K562 (cell line): ENCODE results near the gene TPD52L2. TPM values are rescaled to one million over a fixed set of nuclear protein-coding genes. Genes with fewer than 3 reads are reported as not detected.
A peak's percentile ranks its signal among the peaks of the same experiment; 100 is the strongest.
"Not testable (repeated sequence)": the region's sequence is repeated elsewhere in the genome, so short reads cannot be mapped to it uniquely, and the experiment has no call there.

Experiments used
- ATAC-seq: fragments of 200-7000 bp; cut with Tn5 transposase; 3 replicates; pipeline ENCODE4 v1.9.1; 2020; ENCODE audit warnings: moderate library complexity
- BruUV-seq: library from RNA; stranded (reverse); fragments of 400-500 nt; replicated peaks from 2 replicates; lab custom pipeline; 2021; lab: Mats Ljungman, UMichigan
- CTCF ChIA-PET: fragments of 300-600 bp; formaldehyde crosslinking; extraction: SDS; loops from one replicate; lab custom pipeline; 2021; ENCODE audit warnings: low intra/inter-chr PET ratio; lab: Yijun Ruan, JAX
- POLR2A ChIA-PET: fragments of 300-600, 350-650 bp; sonication (Branson Sonifier 250); formaldehyde crosslinking; extraction: SDS; loops from one replicate; lab custom pipeline; 2021; ENCODE audit warnings: antibody characterized with exemption, inconsistent platforms; lab: Yijun Ruan, JAX
- DNase-seq, 4 experiments: peaks; one replicate each; pipeline versions ENCODE4 v3.0.0 to v3.0.0-alpha.2; 2011 to 2018; ENCODE audit warnings: low spot score in 3 of 4, mixed read lengths in 3 of 4; ENCODE audit errors: extremely low read depth in 1 of 4
- FAIRE-seq: peaks from 2 replicates; lab custom pipeline; 2011; peaks lifted over from hg19 to GRCh38; lab: Jason Lieb, UNC
- H2AFZ ChIP-seq: 2 replicates; pipeline ENCODE4 v1.6.0; 2011; ENCODE audit warnings: low read depth, low read length, control low read depth, inconsistent platforms
- H3K27ac ChIP-seq: fragments of 200-600 bp; 3 replicates; pipeline ENCODE4 v1.8.0; 2011; ENCODE audit warnings: low read depth, mild to moderate bottlenecking, control low read depth, inconsistent platforms, low read length, moderate library complexity, mixed read lengths; ENCODE audit errors: extremely low read depth
- H3K27me3 ChIP-seq, 2 experiments: fragments of 300-600 bp in 1 of 2; 2 replicates in 1 of 2; 3 replicates in 1 of 2; pipeline versions ENCODE4 v1.6.0 to v1.8.0; 2011; ENCODE audit warnings: inconsistent platforms in 2 of 2, low read length in 2 of 2, mild to moderate bottlenecking in 1 of 2, mixed read lengths in 1 of 2, moderate library complexity in 1 of 2; ENCODE audit not compliant: control insufficient read depth in 2 of 2, insufficient read depth in 2 of 2
- H3K36me3 ChIP-seq: fragments of 300-600 bp; 3 replicates; pipeline ENCODE4 v1.8.0; 2011; ENCODE audit warnings: mild to moderate bottlenecking, low read length, inconsistent platforms; ENCODE audit not compliant: control insufficient read depth, insufficient read depth
- H3K4me1 ChIP-seq, 2 experiments: fragments of 200-600 bp in 1 of 2; replicated peaks in 1 of 2; 2 replicates in 1 of 2; 3 replicates in 1 of 2; pipeline versions ENCODE4 v1.5.1 to v1.8.0; 2011; ENCODE audit warnings: inconsistent platforms in 2 of 2, low read length in 2 of 2, mild to moderate bottlenecking in 1 of 2, mixed read lengths in 1 of 2, moderate library complexity in 1 of 2; ENCODE audit not compliant: control insufficient read depth in 2 of 2, insufficient read depth in 2 of 2
- H3K4me2 ChIP-seq: 2 replicates; pipeline ENCODE4 v1.6.1; 2011; ENCODE audit warnings: low read length, control low read depth, inconsistent platforms, mixed read lengths; ENCODE audit not compliant: insufficient read depth
- H3K4me3 ChIP-seq: fragments of 200-600 bp; sonication (generic), shearing (Covaris generic); 2 replicates; pipeline ENCODE4 v1.5.1; 2016; ENCODE audit warnings: control low read depth, inconsistent platforms
- H3K79me2 ChIP-seq: fragments of 200-600 bp; 3 replicates; pipeline ENCODE4 v1.8.0; 2011; ENCODE audit warnings: low read length, inconsistent platforms; ENCODE audit not compliant: control insufficient read depth, insufficient read depth
- H3K9ac ChIP-seq, 2 experiments: 2 replicates each; pipeline versions ENCODE4 v1.6.0 to v1.6.1; 2011; ENCODE audit warnings: low read depth in 2 of 2, low read length in 2 of 2, control low read depth in 1 of 2, inconsistent platforms in 1 of 2, mild to moderate bottlenecking in 1 of 2, mixed read lengths in 1 of 2; ENCODE audit not compliant: insufficient read depth in 1 of 2
- H3K9me1 ChIP-seq: one replicate; pipeline ENCODE4 v1.6.0; 2011; ENCODE audit warnings: inconsistent platforms, mild to moderate bottlenecking, low read length, moderate library complexity; ENCODE audit not compliant: control insufficient read depth, insufficient read depth
- H3K9me3 ChIP-seq: replicated peaks from 2 replicates; pipeline ENCODE4 v1.5.1; 2011; ENCODE audit warnings: low read depth, low read length, inconsistent platforms; ENCODE audit not compliant: control insufficient read depth, insufficient read depth
- H4K20me1 ChIP-seq: replicated peaks from 2 replicates; pipeline ENCODE4 v1.6.1; 2011; ENCODE audit warnings: low read length, inconsistent platforms, mixed read lengths; ENCODE audit not compliant: control insufficient read depth, insufficient read depth
- CBX1 ChIP-seq: sonication (generic); IDR thresholded peaks from 2 replicates; pipeline ENCODE4 v1.6.1; 2016; ENCODE audit warnings: antibody characterized with exemption, low read depth, mild to moderate bottlenecking
- HMG20B ChIP-seq: fragments of 250-450 bp; sonication (Bioruptor Pico); IDR thresholded peaks from 2 replicates; pipeline ENCODE4 v1.5.0; 2021; ENCODE audit warnings: mild to moderate bottlenecking
- PTBP1 ChIP-seq: fragments of 200-400 bp; formaldehyde crosslinking; IDR thresholded peaks from 2 replicates; pipeline ENCODE4 v1.6.1; 2017; ENCODE audit warnings: low read depth, low read length
- RNF219 ChIP-seq: fragments of 250-450 bp; sonication (Bioruptor Pico); IDR thresholded peaks from 2 replicates; pipeline ENCODE4 v1.5.0; 2022; ENCODE audit warnings: mild to moderate bottlenecking
- SAP30 ChIP-seq: fragments of 200-600 bp; sonication (generic); IDR thresholded peaks from 2 replicates; pipeline ENCODE4 v1.6.1; 2012; ENCODE audit warnings: borderline replicate concordance, low read depth, mild to moderate bottlenecking, moderate library complexity, low read length, control low read depth, inconsistent platforms; ENCODE audit not compliant: insufficient read depth, poor library complexity, severe bottlenecking
- SRSF1 ChIP-seq: fragments of 200-400 bp; formaldehyde crosslinking; IDR thresholded peaks from 2 replicates; pipeline ENCODE4 v1.6.1; 2017; ENCODE audit warnings: mild to moderate bottlenecking, low read depth, low read length, moderate library complexity
- TBP ChIP-seq: optimal IDR thresholded peaks from 2 replicates; pipeline ENCODE3; 2011; ENCODE audit warnings: low read depth, low read length, improper control_type of control experiment
- U2AF1 ChIP-seq: fragments of 200-400 bp; formaldehyde crosslinking; optimal IDR thresholded peaks from 2 replicates; pipeline ENCODE3; 2017; ENCODE audit warnings: mild to moderate bottlenecking, low read depth, low read length, moderate library complexity
- ZNF134 ChIP-seq: fragments of 250-450 bp; sonication (Bioruptor Pico); conservative IDR thresholded peaks from 2 replicates; pipeline ENCODE4 v1.4.0; 2020
- ZNF507 ChIP-seq: conservative IDR thresholded peaks from 2 replicates; pipeline ENCODE4 v1.6.1; 2017; ENCODE audit warnings: missing genetic modification characterization, missing compliant biosample characterization
- ZNF586 ChIP-seq: fragments of 450-650 bp; formaldehyde crosslinking; conservative IDR thresholded peaks from 2 replicates; pipeline ENCODE4 v1.4.0; 2020; ENCODE audit warnings: mild to moderate bottlenecking, moderate library complexity
- WGBS: fragments of 100-300 bp; shearing (Covaris generic); methylation state at CpG from one replicate; pipeline ENCODE4 v1.1.6; 2016; ENCODE audit warnings: low coverage, mixed read lengths; ENCODE audit not compliant: insufficient coverage; ENCODE audit errors: missing lambda C conversion rate; 5-methylcytosine and 5-hydroxymethylcytosine counted together
- in situ Hi-C: fragments of 300-500 bp; cut with MboI; formaldehyde crosslinking; loops from 4 replicates; pipeline ENCODE4 v1.15.0; 2018; ENCODE audit warnings: inconsistent platforms, mixed read lengths
- intact Hi-C: fragments of 100-400 bp; cut with micrococcal nuclease; formaldehyde crosslinking; loops from 2 replicates; pipeline ENCODE4 v1.14.2; 2022
- polyA plus RNA-seq, 8 experiments: library from polyadenylated mRNA; depleted of rRNA in 4 of 8; stranded (reverse) in 5 of 8; unstranded in 3 of 8; fragments of >200 nt; fragmentation: Nextera tagmentation in 2 of 8; fragmentation: Illumina TruSeq in 1 of 8; extraction: Ambion mirVana in 2 of 8; extraction: Trizol in 1 of 8; gene quantifications; 2 replicates each; pipeline versions ENCODE4 v1.2.1 to v1.2.3, GENCODE V29; 2011 to 2014; ENCODE audit warnings: inconsistent platforms in 1 of 8, missing spikeins in 1 of 8
- total RNA-seq, 7 experiments: library from RNA; depleted of rRNA in 6 of 7; stranded (reverse); fragments of >200 nt in 6 of 7; fragmentation: Illumina TruSeq in 2 of 7; extraction: Trizol in 2 of 7; gene quantifications; 2 replicates each; pipeline versions ENCODE4 v1.2.1 to v1.2.3, GENCODE V29; 2011 to 2021; ENCODE audit warnings: low replicate concordance in 1 of 7

TPD52L2 gene
- total and polyA plus RNA-seq, 9 of the 15 experiments (the other 6 are each of a cell fraction or from before 2014, with no cell fraction given): 1.9 to 117 (median 74.6) TPM

- ATAC-seq: no peak
- H3K27me3 ChIP-seq: no peaks in the 10 kb centered on the region
- TF ChIP-seq PTBP1 (no peak), U2AF1 (no peak), ZNF586 (CRISPR knock-in tag) (no peak), ZNF507 (tag) (no peak), SAP30 (no peak), CBX1 (no peak), HMG20B (CRISPR knock-in tag) (no peak), RNF219 (no peak), ZNF134 (CRISPR knock-in tag) (no peak), SRSF1 (no peak), TBP (no peak)
- H3K4me3 ChIP-seq: no peak overlapping the region
- CTCF ChIA-PET: no interaction called here
- H3K4me2 ChIP-seq: no peak overlapping the region
- 93% methylated on average over 12 of the region's 14 CpGs for WGBS
- intact Hi-C loops: no loop called here
- H3K9ac ChIP-seq: peak overlapping the region in 1 of 2 experiments; percentile 35; a peak in 1 of 4 replicates
- H3K79me2 ChIP-seq: peaks cover 2% of the 10 kb centered on the region; the same call in 1 of the 3 replicates
- H4K20me1 ChIP-seq: peaks cover 11% of the 10 kb centered on the region
- POLR2A ChIA-PET: interaction anchor here (1.2 to 4.1 kb wide), 2 partner anchors 13 kb away, joined by 3 to 39 read pairs; partner anchors contain the start of gene TPD52L2
- H3K9me3 ChIP-seq: no peaks in the 10 kb centered on the region
- H3K9me1 ChIP-seq: no peaks in the 10 kb centered on the region
- in situ Hi-C loops: no loop called here
- no peak for FAIRE-seq
- no TSS peak for BruUV-seq
- no peak overlapping the region for H3K27ac ChIP-seq
- no peak overlapping the region for H2AFZ ChIP-seq
- peaks cover 0 to 5% of the 10 kb centered on the region in 2 experiments; a peak in 1 of 5 replicates for H3K4me1 ChIP-seq
- no peak for DNase-seq
- peaks cover 80% of the 10 kb centered on the region; the same call in 2 of the 3 replicates for H3K36me3 ChIP-seq
These were observed 14.0 kb downstream of the TPD52L2 start for GRCh38 chr20:63878899-63879663.

- ATAC-seq, H3K27me3 ChIP-seq, H3K9me3 ChIP-seq, FAIRE-seq, intact Hi-C loops, H3K27ac ChIP-seq, CTCF ChIA-PET, H3K9me1 ChIP-seq, H3K4me3 ChIP-seq, BruUV-seq, in situ Hi-C loops, DNase-seq, H3K79me2 ChIP-seq, H3K4me2 ChIP-seq, H3K9ac ChIP-seq, H2AFZ ChIP-seq: not testable (repeated sequence)
- peaks cover 0 to 12% of the 10 kb centered on the region in 2 experiments; a peak in 1 of 5 replicates for H3K4me1 ChIP-seq
- POLR2A ChIA-PET: interaction anchor here (0.8 to 3.1 kb wide), 4 partner anchors 10 to 157 kb away, joined by 4 to 12 read pairs (median 12); partner anchors contain the start of gene TPD52L2
- WGBS: 91% methylated on average over 13 of the region's 13 CpGs
- peaks cover 21% of the 10 kb centered on the region for H4K20me1 ChIP-seq
- H3K36me3 ChIP-seq: peaks cover 83% of the 10 kb centered on the region; the same call in 2 of the 3 replicates
These were observed 15.8 kb downstream of the TPD52L2 start for GRCh38 chr20:63880901-63881300.
